Sciatic nerve (tissue), 2 donors: ENCODE data around the gene CCDC185. TPM values are rescaled to one million over a fixed set of nuclear protein-coding genes. Genes with fewer than 3 reads are reported as not detected.

Source experiments
- ATAC-seq: fragments of 200-7000 bp; cut with Tn5 transposase; one replicate; pipeline ENCODE4 v1.9.1; 2020; ENCODE audit warnings: mild to moderate bottlenecking, moderate library complexity
- DNase-seq: peaks from one replicate; pipeline ENCODE4 v3.0.0-alpha.2; 2020; ENCODE audit warnings: low spot score
- intact Hi-C: fragments of 100-400 bp; cut with DNase I; formaldehyde crosslinking; loops from one replicate; pipeline ENCODE4 v1.14.2; 2022
- total RNA-seq: library from RNA; stranded (reverse); fragmentation: NEBNext Ultra II Directional; extraction: Animal tissue kit (Norgen Biotek cat#: 25700); gene quantifications from one replicate; pipeline ENCODE4 v1.2.1, GENCODE V29; 2021
- donor health status: DM: no; HTN: no; CAD: no.
- donor health status: DM: no; HTN: no; CAD: no.

Gene CCDC185
- total RNA-seq, 1 donor from 2014 or later = not detected

GRCh38 chr1:223423641-223424233 is 30.5 kb downstream of the CCDC185 start:
- intact Hi-C loops = no loop called here

GRCh38 chr1:223425550-223425949 is 32.3 kb downstream of the CCDC185 start:
- intact Hi-C loops = no loop called here
- no peak for DNase-seq
- peak; percentile 34 for ATAC-seq

More at GRCh38 chr1:223423641-223424233, 30.5 kb downstream of the CCDC185 start:
- no peak for DNase-seq
- peak; percentile 30 for ATAC-seq

GRCh38 chr1:223426936-223427335 is 33.7 kb downstream of the CCDC185 start:
- ATAC-seq = no peak
- no peak for DNase-seq
- intact Hi-C loops = no loop called here

- ATAC-seq (no peak), DNase-seq (no peak)
- intact Hi-C loops = no loop called here
These were observed 36.1 kb downstream of the CCDC185 start for GRCh38 chr1:223429313-223429731.

GRCh38 chr1:223429821-223430220 is 36.6 kb downstream of the CCDC185 start:
- intact Hi-C loops = no loop called here
- no peak for ATAC-seq
- no peak for DNase-seq

- intact Hi-C loops = no loop called here
- DNase-seq (no peak), ATAC-seq (no peak)
These were observed 37.0 kb downstream of the CCDC185 start for GRCh38 chr1:223430236-223430635.

- no peak for DNase-seq
- ATAC-seq = no peak
- intact Hi-C loops = no loop called here
These were observed 43.9 kb downstream of the CCDC185 start for GRCh38 chr1:223437151-223437550.

GRCh38 chr1:223443397-223443796 is 50.2 kb downstream of the CCDC185 start:
- DNase-seq (no peak), ATAC-seq (no peak)
- intact Hi-C loops = no loop called here

- ATAC-seq = no peak
- DNase-seq = no peak
- intact Hi-C loops = no loop called here
These were observed 51.2 kb downstream of the CCDC185 start for GRCh38 chr1:223444411-223444810.

Other genes with a start within 250 kb of the CCDC185 start
- not detected for gene SUSD4, start 29.2 kb upstream of the CCDC185 start, total RNA-seq